OCI-LY3 (cell line): Measurements from ENCODE around the gene AKIP1.

Experiments used
- H2AFZ ChIP-seq: fragments of 200-600, 300-600 bp; shearing (Covaris generic); 2 replicates; pipeline ENCODE4 v1.6.0; 2014; ENCODE audit warnings: antibody characterized with exemption, low read depth, low read length
- H3K27ac ChIP-seq: fragments of 200-600, 300-600 bp; sonication (generic); 2 replicates; pipeline ENCODE4 v1.5.1; 2014; ENCODE audit warnings: mild to moderate bottlenecking, low read length, moderate library complexity, mixed read lengths
- H3K27me3 ChIP-seq: fragments of 200-600, 300-600 bp; sonication (generic); 2 replicates; pipeline ENCODE4 v1.6.1; 2014; ENCODE audit warnings: low read depth, low read length, mixed read lengths
- H3K36me3 ChIP-seq: fragments of 200-600, 300-600 bp; sonication (generic); replicated peaks from 2 replicates; pipeline ENCODE3; 2014; ENCODE audit warnings: low read depth, low read length, mixed read lengths
- H3K4me1 ChIP-seq: fragments of 300-600, 200-600 bp; sonication (generic); 2 replicates; pipeline ENCODE4 v1.6.1; 2014; ENCODE audit warnings: low read length, mixed read lengths
- H3K4me2 ChIP-seq: fragments of 200-600, 300-600 bp; sonication (generic); 2 replicates; pipeline ENCODE4 v1.6.1; 2014; ENCODE audit warnings: low read length, mixed read lengths
- H3K4me3 ChIP-seq: fragments of 300-600, 200-600 bp; sonication (generic); 2 replicates; pipeline ENCODE4 v1.5.1; 2014; ENCODE audit warnings: antibody characterized with exemption, mild to moderate bottlenecking, low read length, moderate library complexity
- H3K79me2 ChIP-seq: fragments of 300-600, 200-600 bp; shearing (Covaris generic); 2 replicates; pipeline ENCODE4 v1.6.1; 2014; ENCODE audit warnings: mild to moderate bottlenecking, low read length, mixed read lengths
- H3K9ac ChIP-seq: fragments of 300-600, 200-600 bp; shearing (Covaris generic); 2 replicates; pipeline ENCODE4 v1.6.0; 2014; ENCODE audit warnings: mild to moderate bottlenecking, low read length, moderate library complexity
- H3K9me3 ChIP-seq: fragments of 200-600, 300-600 bp; shearing (Covaris generic); 2 replicates; pipeline ENCODE4 v1.6.1; 2014; ENCODE audit warnings: low read length, mixed read lengths; ENCODE audit not compliant: insufficient read depth
- H4K20me1 ChIP-seq: fragments of 200-600, 300-600 bp; sonication (generic); 2 replicates; pipeline ENCODE4 v1.6.1; 2016; ENCODE audit warnings: low read length, mixed read lengths; ENCODE audit not compliant: insufficient read depth
- EZH2phosphoT487 ChIP-seq: fragments of 200-600 bp; shearing (Covaris generic); IDR thresholded peaks from 2 replicates; pipeline ENCODE4 v1.6.1; 2018; ENCODE audit warnings: antibody characterized with exemption, mixed run types, low read depth
- TF ChIP-seq, protein P1 (sequence below): fragments of 200-600, 300-600 bp; sonication (generic); IDR thresholded peaks from 2 replicates; pipeline ENCODE4 v1.5.1; 2014; ENCODE audit warnings: antibody characterized with exemption, low read length, low read depth

AKIP1 gene

DNA sequence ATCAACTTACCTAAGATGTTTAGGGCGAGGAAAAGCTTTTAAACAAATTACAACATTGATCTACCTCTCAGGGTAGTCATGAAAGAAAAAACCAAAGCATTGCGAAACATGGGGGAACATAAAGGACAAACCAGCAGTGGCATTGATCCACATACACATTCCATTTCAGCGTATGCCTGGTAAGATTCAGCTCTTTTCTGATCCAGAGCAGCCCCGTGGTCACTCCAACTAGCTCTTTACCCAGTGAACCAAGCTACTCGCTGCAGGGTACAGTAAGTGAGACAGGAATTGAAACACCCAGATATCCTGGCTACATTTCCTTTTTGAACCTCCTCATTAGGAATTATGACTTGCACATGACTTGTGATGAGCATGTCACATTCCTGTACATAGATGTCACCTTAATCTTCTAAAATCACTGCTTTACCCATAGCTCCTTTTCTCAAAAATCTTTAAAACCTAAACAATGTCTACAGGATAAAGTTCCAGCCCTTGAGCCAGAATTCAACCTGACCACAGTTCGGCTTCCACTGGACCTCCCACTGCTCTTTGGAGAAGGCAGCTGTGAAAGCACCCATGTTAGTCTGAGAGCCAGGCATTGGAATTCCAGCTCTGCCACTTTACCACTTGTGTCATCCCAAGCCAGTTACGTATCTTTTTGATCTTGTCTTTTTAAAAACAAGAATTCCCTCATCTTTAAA lies 42.9 kb upstream of the AKIP1 start:
- H3K4me3 ChIP-seq = no peak overlapping the region
- H3K27me3 ChIP-seq = peaks cover 19% of the 10 kb centered on the region
- H3K9ac ChIP-seq = no peak overlapping the region
- H3K79me2 ChIP-seq = no peaks in the 10 kb centered on the region
- H3K4me1 ChIP-seq = peaks cover 7% of the 10 kb centered on the region; the same call in 1 of the 2 replicates
- H3K4me2 ChIP-seq = no peak overlapping the region
- TF ChIP-seq EZH2phosphoT487 = no peak
- TF ChIP-seq, protein P1, sequence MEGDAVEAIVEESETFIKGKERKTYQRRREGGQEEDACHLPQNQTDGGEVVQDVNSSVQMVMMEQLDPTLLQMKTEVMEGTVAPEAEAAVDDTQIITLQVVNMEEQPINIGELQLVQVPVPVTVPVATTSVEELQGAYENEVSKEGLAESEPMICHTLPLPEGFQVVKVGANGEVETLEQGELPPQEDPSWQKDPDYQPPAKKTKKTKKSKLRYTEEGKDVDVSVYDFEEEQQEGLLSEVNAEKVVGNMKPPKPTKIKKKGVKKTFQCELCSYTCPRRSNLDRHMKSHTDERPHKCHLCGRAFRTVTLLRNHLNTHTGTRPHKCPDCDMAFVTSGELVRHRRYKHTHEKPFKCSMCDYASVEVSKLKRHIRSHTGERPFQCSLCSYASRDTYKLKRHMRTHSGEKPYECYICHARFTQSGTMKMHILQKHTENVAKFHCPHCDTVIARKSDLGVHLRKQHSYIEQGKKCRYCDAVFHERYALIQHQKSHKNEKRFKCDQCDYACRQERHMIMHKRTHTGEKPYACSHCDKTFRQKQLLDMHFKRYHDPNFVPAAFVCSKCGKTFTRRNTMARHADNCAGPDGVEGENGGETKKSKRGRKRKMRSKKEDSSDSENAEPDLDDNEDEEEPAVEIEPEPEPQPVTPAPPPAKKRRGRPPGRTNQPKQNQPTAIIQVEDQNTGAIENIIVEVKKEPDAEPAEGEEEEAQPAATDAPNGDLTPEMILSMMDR = no peak
- no peak overlapping the region for H2AFZ ChIP-seq
- no peaks in the 10 kb centered on the region for H3K9me3 ChIP-seq
- H3K36me3 ChIP-seq = no peaks in the 10 kb centered on the region
- H4K20me1 ChIP-seq = no peaks in the 10 kb centered on the region
- H3K27ac ChIP-seq = no peak overlapping the region

DNA sequence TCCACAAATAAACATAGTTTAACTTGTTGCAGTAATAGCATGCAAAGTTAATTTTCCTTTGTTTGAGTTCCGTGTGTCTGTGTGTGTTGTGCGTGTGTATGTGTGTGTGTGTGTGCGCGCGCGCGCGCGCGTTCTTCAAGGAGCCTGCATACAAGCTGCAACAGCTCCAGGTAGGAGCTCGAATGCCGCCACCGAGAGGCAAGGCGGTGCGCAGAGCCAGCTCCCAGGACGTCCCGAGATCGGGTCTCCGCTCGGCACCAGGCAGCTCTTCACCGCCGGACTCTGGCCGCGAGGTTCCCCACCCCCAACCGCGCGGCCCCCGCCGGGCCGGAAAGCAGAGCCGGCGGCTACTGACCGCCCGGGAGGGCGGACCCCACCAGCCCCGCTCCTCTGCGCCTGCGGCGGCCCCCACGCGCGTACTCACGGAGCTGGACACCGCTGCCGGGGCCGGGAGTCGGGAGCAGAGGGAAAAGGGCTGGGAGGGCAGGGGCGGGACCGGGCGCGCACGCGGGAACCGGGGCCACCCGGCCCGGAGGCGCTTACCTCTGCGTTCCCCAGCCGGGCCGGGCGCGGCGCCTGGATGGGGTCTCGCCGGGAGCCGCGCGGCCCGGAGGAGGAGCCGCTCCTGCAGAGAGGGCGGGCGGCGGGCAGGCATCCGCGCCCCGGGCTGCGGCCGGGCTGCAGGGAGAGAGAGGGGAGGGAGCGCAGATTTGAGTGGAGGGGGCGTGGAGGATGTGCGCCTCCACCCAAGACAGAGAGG lies 40.4 kb upstream of the AKIP1 start:
- Histone ChIP-seq H3K9me3 (no peaks in the 10 kb centered on the region), H3K4me1 (peaks cover 14% of the 10 kb centered on the region), H3K79me2 (no peaks in the 10 kb centered on the region), H3K4me3 (peak overlapping the region; percentile 78), H3K9ac (peak overlapping the region; percentile 50), H3K4me2 (peak overlapping the region; percentile 68), H4K20me1 (no peaks in the 10 kb centered on the region), H3K27ac (no peak overlapping the region), H3K27me3 (peaks cover 19% of the 10 kb centered on the region), H3K36me3 (no peaks in the 10 kb centered on the region), H2AFZ (peak overlapping the region; percentile 23; the same call in 1 of the 2 replicates)
- no peak for TF ChIP-seq EZH2phosphoT487
- TF ChIP-seq, protein P1 = peak; percentile 20; the same call in 1 of the 2 replicates

DNA sequence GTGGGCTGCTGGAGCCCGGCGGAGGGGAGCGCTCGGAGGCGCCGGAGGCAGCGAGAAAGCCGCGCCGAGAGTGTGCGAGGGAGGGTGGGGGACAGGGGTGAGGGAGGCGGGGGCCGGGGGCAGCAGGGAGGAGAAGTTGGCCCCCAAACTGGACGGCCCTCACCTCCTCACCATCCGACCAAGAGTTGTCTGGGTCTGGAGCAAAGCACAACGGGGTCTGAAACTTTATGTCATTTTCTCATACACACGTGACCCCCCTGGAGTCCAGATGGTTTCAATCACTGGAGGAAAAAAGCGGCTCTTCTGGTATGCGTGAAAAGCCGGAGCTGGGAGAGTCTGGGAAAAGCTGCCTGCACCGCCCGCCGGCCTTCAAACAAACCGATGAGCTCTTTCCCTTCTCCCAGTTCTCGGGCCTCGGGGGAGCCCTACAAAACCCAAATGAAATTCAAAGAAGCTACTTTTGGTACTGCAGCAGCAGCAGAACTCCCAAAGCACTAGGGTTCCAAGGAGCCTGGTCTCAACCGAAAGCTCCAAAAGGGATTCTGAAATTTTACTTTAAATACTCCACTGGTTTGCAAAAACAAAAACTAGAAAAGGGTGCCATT lies 39.7 kb upstream of the AKIP1 start:
- Histone ChIP-seq H2AFZ (peak overlapping the region; percentile 23; the same call in 1 of the 2 replicates), H3K27ac (no peak overlapping the region)
- no peak for TF ChIP-seq EZH2phosphoT487
- TF ChIP-seq, protein P1 = no peak

DNA sequence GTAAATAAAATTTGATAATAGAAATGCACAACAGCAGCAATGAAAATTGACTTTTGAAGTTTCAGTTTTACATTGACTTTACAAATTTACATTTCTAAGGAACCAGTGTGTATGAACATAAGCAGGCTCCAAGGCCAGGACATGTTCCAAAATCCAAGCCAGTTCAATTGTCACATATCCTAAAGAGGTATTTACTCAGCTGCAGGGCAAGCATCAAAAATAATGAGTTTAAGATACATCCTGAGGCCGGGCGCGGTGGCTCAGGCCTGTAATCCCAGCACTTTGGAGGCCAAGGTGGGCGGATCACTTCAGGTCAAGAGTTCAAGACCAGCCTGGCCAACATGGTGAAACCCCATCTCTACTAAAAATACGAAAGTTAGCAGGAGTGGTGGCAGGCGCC lies 39.0 kb upstream of the AKIP1 start:
- no peak overlapping the region for H3K4me2 ChIP-seq
- peaks cover 14% of the 10 kb centered on the region for H3K4me1 ChIP-seq
- no peaks in the 10 kb centered on the region for H4K20me1 ChIP-seq
- no peaks in the 10 kb centered on the region for H3K79me2 ChIP-seq
- H3K9me3 ChIP-seq = no peaks in the 10 kb centered on the region
- H3K27ac ChIP-seq = no peak overlapping the region
- no peaks in the 10 kb centered on the region for H3K36me3 ChIP-seq
- H2AFZ ChIP-seq = no peak overlapping the region
- H3K27me3 ChIP-seq = peaks cover 18% of the 10 kb centered on the region
- no peak overlapping the region for H3K9ac ChIP-seq
- no peak overlapping the region for H3K4me3 ChIP-seq
- TF ChIP-seq EZH2phosphoT487 = no peak
- TF ChIP-seq, protein P1 = no peak

More for the DNA sequence above, 39.7 kb upstream of the AKIP1 start:
- no peaks in the 10 kb centered on the region for H3K79me2 ChIP-seq
- H3K9me3 ChIP-seq = no peaks in the 10 kb centered on the region
- peaks cover 14% of the 10 kb centered on the region for H3K4me1 ChIP-seq
- H3K9ac ChIP-seq = peak overlapping the region; percentile 50
- no peaks in the 10 kb centered on the region for H4K20me1 ChIP-seq
- H3K4me2 ChIP-seq = peak overlapping the region; percentile 68
- peak overlapping the region; percentile 78 for H3K4me3 ChIP-seq
- H3K36me3 ChIP-seq = no peaks in the 10 kb centered on the region
- H3K27me3 ChIP-seq = peaks cover 19% of the 10 kb centered on the region
